ENCODE measurements around the gene CCNA2. TPM values are rescaled to one million over a fixed set of nuclear protein-coding genes. Genes with fewer than 3 reads are reported as not detected.

Gene CCNA2
- total RNA-seq, 4 donors from 2014 or later, result 3.4 to 22.3 (median 7.2) TPM

DNA sequence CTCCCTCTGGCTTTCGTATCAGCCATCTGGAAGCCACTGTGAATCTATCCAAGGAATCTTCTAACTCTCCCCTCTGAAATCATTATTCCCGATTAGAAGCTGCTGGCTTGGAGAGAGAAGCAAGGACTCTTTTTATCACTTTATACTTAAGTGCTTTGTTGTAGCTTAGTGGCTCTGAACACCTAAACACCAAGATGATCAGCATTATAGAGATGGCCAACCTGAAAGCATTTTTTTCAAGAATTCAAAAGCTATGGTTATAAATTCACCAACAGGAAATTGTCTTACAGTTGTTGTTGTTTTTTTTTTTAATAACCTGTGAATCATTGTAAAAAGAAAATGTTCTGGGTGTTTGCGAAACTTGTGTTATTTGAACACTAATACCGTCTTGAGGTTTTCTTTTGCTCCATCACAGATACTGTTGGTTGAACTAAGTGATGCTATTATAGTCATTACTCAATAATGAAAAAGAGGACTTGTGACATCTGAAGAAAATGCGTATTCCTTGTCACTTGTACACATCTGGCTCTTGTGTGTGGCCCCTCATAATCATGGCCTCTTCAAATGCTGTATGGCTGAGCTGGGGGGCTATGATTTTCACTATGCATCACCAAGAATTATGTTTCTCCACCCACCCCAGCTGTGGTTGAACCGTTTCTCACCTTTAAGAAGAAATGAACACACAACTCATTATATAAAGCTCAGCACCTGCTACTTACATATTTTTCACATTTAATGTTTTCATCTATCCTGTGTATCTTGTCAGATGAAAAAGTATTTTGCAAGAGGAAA is 46.9 kb downstream of the CCNA2 start:
- H3K4me1 ChIP-seq, result no peaks in the 10 kb centered on the region
- no peak overlapping the region for H3K4me3 ChIP-seq
- H3K36me3 ChIP-seq, result no peaks in the 10 kb centered on the region
- DNase-seq, result no peak
- TF ChIP-seq, protein P1, sequence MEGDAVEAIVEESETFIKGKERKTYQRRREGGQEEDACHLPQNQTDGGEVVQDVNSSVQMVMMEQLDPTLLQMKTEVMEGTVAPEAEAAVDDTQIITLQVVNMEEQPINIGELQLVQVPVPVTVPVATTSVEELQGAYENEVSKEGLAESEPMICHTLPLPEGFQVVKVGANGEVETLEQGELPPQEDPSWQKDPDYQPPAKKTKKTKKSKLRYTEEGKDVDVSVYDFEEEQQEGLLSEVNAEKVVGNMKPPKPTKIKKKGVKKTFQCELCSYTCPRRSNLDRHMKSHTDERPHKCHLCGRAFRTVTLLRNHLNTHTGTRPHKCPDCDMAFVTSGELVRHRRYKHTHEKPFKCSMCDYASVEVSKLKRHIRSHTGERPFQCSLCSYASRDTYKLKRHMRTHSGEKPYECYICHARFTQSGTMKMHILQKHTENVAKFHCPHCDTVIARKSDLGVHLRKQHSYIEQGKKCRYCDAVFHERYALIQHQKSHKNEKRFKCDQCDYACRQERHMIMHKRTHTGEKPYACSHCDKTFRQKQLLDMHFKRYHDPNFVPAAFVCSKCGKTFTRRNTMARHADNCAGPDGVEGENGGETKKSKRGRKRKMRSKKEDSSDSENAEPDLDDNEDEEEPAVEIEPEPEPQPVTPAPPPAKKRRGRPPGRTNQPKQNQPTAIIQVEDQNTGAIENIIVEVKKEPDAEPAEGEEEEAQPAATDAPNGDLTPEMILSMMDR (IDR thresholded peaks at IDR 0.05), result no peak
- TF ChIP-seq POLR2A (IDR thresholded peaks at IDR 0.05), result no peak
- H3K9me3 ChIP-seq, result no peaks in the 10 kb centered on the region
- H3K27me3 ChIP-seq, result no peaks in the 10 kb centered on the region
- H3K27ac ChIP-seq, result no peak overlapping the region

DNA sequence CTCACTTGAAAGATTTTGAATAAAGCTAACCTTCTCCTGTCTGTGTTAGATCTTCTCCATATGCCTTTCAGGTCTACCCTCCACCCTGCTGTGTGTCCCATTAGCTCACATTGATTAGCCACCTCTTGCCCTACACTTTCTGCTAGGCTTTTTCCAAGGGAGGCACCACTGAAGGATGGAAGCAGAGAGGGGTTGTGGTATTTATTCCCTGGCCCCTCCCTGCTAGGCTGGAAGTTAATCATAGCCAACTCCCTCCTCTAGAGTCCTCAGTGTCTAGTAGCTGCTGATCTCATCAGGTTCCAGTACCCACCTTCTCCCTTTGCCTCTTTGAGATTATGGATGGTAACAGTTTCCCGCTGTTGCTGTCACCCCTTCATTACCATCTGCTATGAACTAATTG is 49.8 kb downstream of the CCNA2 start:
- Histone ChIP-seq H3K27ac (no peak overlapping the region), H3K9me3 (no peaks in the 10 kb centered on the region), H3K4me3 (no peak overlapping the region), H3K4me1 (no peaks in the 10 kb centered on the region), H3K36me3 (no peaks in the 10 kb centered on the region), H3K27me3 (no peaks in the 10 kb centered on the region)
- DNase-seq, result no peak
- TF ChIP-seq POLR2A (IDR thresholded peaks at IDR 0.05), result no peak
- TF ChIP-seq, protein P1 (IDR thresholded peaks at IDR 0.05), result no peak

DNA sequence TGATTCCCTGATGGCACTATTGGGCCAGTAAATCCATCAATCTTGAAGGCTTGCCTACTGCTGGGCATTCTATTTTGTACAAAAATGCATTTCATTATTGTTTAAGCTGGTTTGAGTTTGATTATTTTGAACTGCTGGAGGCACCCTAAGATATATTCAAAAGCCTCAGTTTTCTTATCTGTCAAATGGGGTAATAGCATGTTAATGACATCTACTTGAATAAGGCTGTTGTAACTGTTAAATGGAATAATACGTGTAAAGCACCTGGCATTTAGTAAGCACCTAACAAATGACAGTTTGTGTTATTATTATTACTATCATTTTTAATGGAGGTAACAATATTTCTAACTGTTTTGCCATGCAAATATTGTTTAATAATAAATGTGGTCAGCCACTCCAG is 51.8 kb downstream of the CCNA2 start:
- Histone ChIP-seq H3K36me3 (no peaks in the 10 kb centered on the region), H3K9me3 (no peaks in the 10 kb centered on the region)

DNA sequence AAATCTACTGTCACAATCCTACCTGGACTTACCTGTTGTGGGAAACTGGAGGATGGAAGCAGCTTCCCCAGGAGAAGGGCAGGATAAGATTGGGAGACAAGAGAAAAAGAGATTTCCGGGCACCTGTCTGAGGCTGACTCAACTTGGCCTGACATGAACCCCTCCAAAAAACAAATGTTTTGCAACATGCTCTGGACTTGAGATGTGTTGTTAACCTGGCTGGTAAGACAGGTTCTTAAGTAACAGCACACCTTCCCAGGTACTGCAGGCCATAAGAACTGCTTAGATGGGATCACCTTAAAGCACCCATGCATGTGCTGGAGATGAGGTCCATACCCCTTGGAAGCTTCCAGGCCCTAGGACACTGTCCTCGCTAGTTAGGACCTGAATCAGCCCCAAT is 54.3 kb downstream of the CCNA2 start:
- no peaks in the 10 kb centered on the region for H3K36me3 ChIP-seq
- no peak overlapping the region for H3K27ac ChIP-seq
- H3K9me3 ChIP-seq, result no peaks in the 10 kb centered on the region
- H3K27me3 ChIP-seq, result peaks cover 0 to 5% of the 10 kb centered on the region in 2 donors
- H3K4me3 ChIP-seq, result no peak overlapping the region
- peaks cover 0 to 9% (median 0%) of the 10 kb centered on the region in 4 donors for H3K4me1 ChIP-seq
- DNase-seq, result no peak
- no peak for TF ChIP-seq POLR2A (IDR thresholded peaks at IDR 0.05)
- TF ChIP-seq, protein P1 (IDR thresholded peaks at IDR 0.05), result no peak

More for the DNA sequence above, 51.8 kb downstream of the CCNA2 start:
- Histone ChIP-seq H3K27me3 (no peaks in the 10 kb centered on the region), H3K4me3 (no peak overlapping the region), H3K4me1 (no peaks in the 10 kb centered on the region), H3K27ac (no peak overlapping the region)
- no peak for DNase-seq
- TF ChIP-seq, protein P1 (IDR thresholded peaks at IDR 0.05), result no peak
- TF ChIP-seq POLR2A (IDR thresholded peaks at IDR 0.05), result no peak

DNA sequence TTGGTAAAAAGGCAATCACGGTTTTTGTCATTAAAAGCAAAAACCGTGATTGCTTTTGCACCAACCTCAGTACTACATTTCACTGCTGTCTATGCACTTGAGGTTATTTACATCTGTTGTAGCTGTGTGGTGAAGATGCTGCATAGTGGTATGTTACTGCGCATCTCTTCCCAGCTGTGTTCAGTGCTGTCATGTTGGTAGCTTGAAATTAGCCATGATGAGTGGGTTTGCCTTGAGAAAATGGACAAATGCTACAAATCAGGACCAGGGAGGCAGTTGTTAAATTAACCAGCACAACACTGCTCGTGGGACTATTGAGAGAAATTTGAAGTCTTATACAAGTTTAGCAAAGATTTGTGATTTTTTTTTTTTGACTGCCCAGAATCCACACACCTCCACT is 56.5 kb downstream of the CCNA2 start:
- H3K36me3 ChIP-seq, result no peaks in the 10 kb centered on the region
- H3K9me3 ChIP-seq, result no peaks in the 10 kb centered on the region
- H3K27ac ChIP-seq, result no peak overlapping the region
- H3K4me1 ChIP-seq, result peaks cover 0 to 9% (median 0%) of the 10 kb centered on the region in 4 donors
- no peak overlapping the region for H3K4me3 ChIP-seq
- TF ChIP-seq, protein P1 (IDR thresholded peaks at IDR 0.05), result no peak
- no peak for TF ChIP-seq POLR2A (IDR thresholded peaks at IDR 0.05)
- no peak for DNase-seq
- peaks cover 0 to 5% of the 10 kb centered on the region in 2 donors for H3K27me3 ChIP-seq

Other genes starting within 250 kb of the CCNA2 start
- 100 to 1,000 TPM in 1 of 4 donors, 10 to 100 TPM in 3; 39.1 to 188 (median 49.4) TPM for gene ANXA5, start 126.9 kb downstream of the CCNA2 start, total RNA-seq
- gene SMIM43, start 58.7 kb downstream of the CCNA2 start, total RNA-seq, result not detected
- gene EXOSC9, start 22.6 kb downstream of the CCNA2 start, total RNA-seq, result 10 to 100 TPM in 3 of 4 donors, 1 to 10 TPM in 1; 9.5 to 69.3 (median 17.9) TPM
- 1 to 10 TPM; 4.2 to 10.0 (median 8.6) TPM for gene BBS7, start 46.6 kb upstream of the CCNA2 start, total RNA-seq
- gene TRPC3, start 128.2 kb upstream of the CCNA2 start, total RNA-seq, result 1 to 10 TPM in 1 of 4 donors, under 1 TPM in 1, not detected in 2; 0.67 to 1.1 TPM